IMR-90 (cell line): ENCODE data around the gene APC2. TPM values are rescaled to one million over a fixed set of nuclear protein-coding genes. Genes with fewer than 3 reads are reported as not detected.
"Not testable (repeated sequence)": the region's sequence is repeated elsewhere in the genome, so short reads cannot be mapped to it uniquely, and the experiment has no call there.

Source experiments
- ATAC-seq: fragments of 200-7000 bp; cut with Tn5 transposase; 2 replicates; pipeline ENCODE4 v1.9.1; 2020; ENCODE audit warnings: low read depth, mild to moderate bottlenecking, moderate library complexity
- BruUV-seq: library from RNA; stranded (reverse); fragments of 400-500 nt; replicated peaks from 2 replicates; lab custom pipeline; 2021; lab: Mats Ljungman, UMichigan
- CTCF ChIA-PET: fragments of 300-600 bp; formaldehyde crosslinking; extraction: SDS; loops from one replicate; lab custom pipeline; 2021; ENCODE audit warnings: antibody characterized with exemption; lab: Yijun Ruan, JAX
- POLR2A ChIA-PET: fragments of 300-600 bp; sonication (Branson Sonifier 250); formaldehyde crosslinking; loops from one replicate; lab custom pipeline; 2022; ENCODE audit warnings: antibody characterized with exemption; ENCODE audit not compliant: unreplicated experiment; lab: Charles Lee
- DNase-seq: peaks from one replicate; pipeline ENCODE4 v3.0.0; 2013
- H2AFZ ChIP-seq: replicated peaks from 2 replicates; pipeline ENCODE3; 2013; ENCODE audit warnings: low read length, mild to moderate bottlenecking; ENCODE audit not compliant: poor library complexity
- H2AK5ac ChIP-seq: 2 replicates; pipeline ENCODE4 v1.6.1; 2013; ENCODE audit warnings: low read depth, low read length, inconsistent platforms
- H2AK9ac ChIP-seq: replicated peaks from 2 replicates; pipeline ENCODE3; 2013; ENCODE audit warnings: mild to moderate bottlenecking, low read depth, low read length, moderate library complexity; ENCODE audit not compliant: poor library complexity
- H2BK120ac ChIP-seq: 2 replicates; pipeline ENCODE4 v1.6.1; 2013; ENCODE audit warnings: low read depth, low read length, inconsistent platforms
- H2BK15ac ChIP-seq: 3 replicates; pipeline ENCODE4 v1.6.1; 2013; ENCODE audit warnings: low read depth, low read length, inconsistent platforms
- H2BK20ac ChIP-seq: 2 replicates; pipeline ENCODE4 v1.6.1; 2013; ENCODE audit warnings: low read depth, mild to moderate bottlenecking, inconsistent platforms, low read length, moderate library complexity
- H2BK5ac ChIP-seq: 2 replicates; pipeline ENCODE4 v1.6.1; 2013; ENCODE audit warnings: mild to moderate bottlenecking, low read depth, low read length, inconsistent platforms; ENCODE audit not compliant: poor library complexity, severe bottlenecking
- H3K14ac ChIP-seq: replicated peaks from 2 replicates; pipeline ENCODE4 v1.6.1; 2013; ENCODE audit warnings: low read depth, low read length, inconsistent platforms
- H3K18ac ChIP-seq: 2 replicates; pipeline ENCODE4 v1.6.1; 2013; ENCODE audit warnings: low read depth, low read length, control low read depth
- H3K23ac ChIP-seq: 2 replicates; pipeline ENCODE4 v1.6.1; 2013; ENCODE audit warnings: low read depth, low read length, inconsistent platforms
- H3K27ac ChIP-seq: 2 replicates; pipeline ENCODE4 v1.5.1; 2013; ENCODE audit warnings: mild to moderate bottlenecking, control low read depth, low read length; ENCODE audit not compliant: insufficient read depth
- H3K27me3 ChIP-seq: 2 replicates; pipeline ENCODE4 v1.6.1; 2013; ENCODE audit warnings: low read length; ENCODE audit not compliant: control insufficient read depth, insufficient read depth
- H3K36me3 ChIP-seq: 2 replicates; pipeline ENCODE4 v1.6.1; 2013; ENCODE audit warnings: low read length, mixed read lengths; ENCODE audit not compliant: control insufficient read depth, insufficient read depth
- H3K4ac ChIP-seq: 2 replicates; pipeline ENCODE4 v1.6.1; 2013; ENCODE audit warnings: low read depth, low read length, inconsistent platforms
- H3K4me1 ChIP-seq: 2 replicates; pipeline ENCODE4 v1.6.1; 2013; ENCODE audit warnings: low read length, mixed read lengths; ENCODE audit not compliant: control insufficient read depth, insufficient read depth
- H3K4me2 ChIP-seq: 2 replicates; pipeline ENCODE4 v1.6.1; 2013; ENCODE audit warnings: low read depth, mild to moderate bottlenecking, control low read depth, low read length, moderate library complexity
- H3K4me3 ChIP-seq: 2 replicates; pipeline ENCODE4 v1.5.1; 2013; ENCODE audit warnings: low read depth, mild to moderate bottlenecking, control low read depth, low read length, moderate library complexity; ENCODE audit not compliant: insufficient read depth
- H3K56ac ChIP-seq: 2 replicates; pipeline ENCODE4 v1.6.1; 2013; ENCODE audit warnings: low read length, inconsistent platforms; ENCODE audit not compliant: insufficient read depth; ENCODE audit errors: extremely low read depth
- H3K79me1 ChIP-seq, 2 experiments: 2 replicates each; pipeline ENCODE4 v1.6.1; 2013; ENCODE audit warnings: low read length in 2 of 2, inconsistent platforms in 1 of 2, low read depth in 1 of 2
- H3K9ac ChIP-seq: 2 replicates; pipeline ENCODE4 v1.6.1; 2013; ENCODE audit warnings: low read depth, low read length, control low read depth
- H3K9me1 ChIP-seq: 2 replicates; pipeline ENCODE4 v1.6.1; 2013; ENCODE audit warnings: low read length, inconsistent platforms; ENCODE audit not compliant: insufficient read depth
- H3K9me3 ChIP-seq: 2 replicates; pipeline ENCODE4 v1.6.1; 2013; ENCODE audit warnings: low read length; ENCODE audit not compliant: control insufficient read depth, insufficient read depth
- H4K20me1 ChIP-seq: 2 replicates; pipeline ENCODE4 v1.6.1; 2013; ENCODE audit warnings: low read length, inconsistent platforms; ENCODE audit not compliant: insufficient read depth
- H4K5ac ChIP-seq: 2 replicates; pipeline ENCODE4 v1.6.1; 2013; ENCODE audit warnings: mild to moderate bottlenecking, low read depth, low read length, control low read depth
- H4K8ac ChIP-seq, 2 experiments: 2 replicates each; pipeline ENCODE4 v1.6.1; 2013; ENCODE audit warnings: low read depth in 2 of 2, low read length in 2 of 2, control low read depth in 1 of 2, inconsistent platforms in 1 of 2
- H4K91ac ChIP-seq: 2 replicates; pipeline ENCODE4 v1.6.1; 2013; ENCODE audit warnings: low read depth, low read length, inconsistent platforms; ENCODE audit not compliant: insufficient read depth
- WGBS, 2 experiments: methylation state at CpG; one replicate each; pipeline versions ENCODE4 v1.1.5 to v1.1.7; 2013; ENCODE audit warnings: missing lambda C conversion rate in 2 of 2; ENCODE audit not compliant: insufficient read length in 1 of 2; ENCODE audit errors: extremely low coverage in 2 of 2; 5-methylcytosine and 5-hydroxymethylcytosine counted together
- dilution Hi-C: fragments of 300-500 bp; cut with HindIII; formaldehyde crosslinking; loops from one replicate; pipeline ENCODE4 v1.14.3; 2018; ENCODE audit warnings: low sequenced_read_pairs; ENCODE audit not compliant: unreplicated experiment
- in situ Hi-C: fragments of 300-500 bp; cut with MboI; formaldehyde crosslinking; loops from 3 replicates; pipeline ENCODE4 v1.14.3; 2019; ENCODE audit warnings: low sequenced_read_pairs, inconsistent platforms, mixed read lengths
- intact Hi-C: fragments of 100-400 bp; cut with micrococcal nuclease; formaldehyde crosslinking; loops from 2 replicates; pipeline ENCODE4 v1.10.0; 2022
- polyA plus RNA-seq, 3 experiments: library from polyadenylated mRNA; depleted of rRNA; stranded (reverse); fragments of >200 nt; gene quantifications; 2 replicates each; pipeline ENCODE4 v1.2.3, GENCODE V29; 2012; ENCODE audit warnings: low replicate concordance in 1 of 3
- total RNA-seq: library from RNA; depleted of rRNA; stranded (reverse); fragments of >200 nt; gene quantifications from 2 replicates; pipeline ENCODE4 v1.2.3, GENCODE V29; 2012

APC2 gene
- total and polyA plus RNA-seq, 2 of the 4 experiments (the other 2 are of a cell fraction) = 0.36 to 0.41 TPM

DNA sequence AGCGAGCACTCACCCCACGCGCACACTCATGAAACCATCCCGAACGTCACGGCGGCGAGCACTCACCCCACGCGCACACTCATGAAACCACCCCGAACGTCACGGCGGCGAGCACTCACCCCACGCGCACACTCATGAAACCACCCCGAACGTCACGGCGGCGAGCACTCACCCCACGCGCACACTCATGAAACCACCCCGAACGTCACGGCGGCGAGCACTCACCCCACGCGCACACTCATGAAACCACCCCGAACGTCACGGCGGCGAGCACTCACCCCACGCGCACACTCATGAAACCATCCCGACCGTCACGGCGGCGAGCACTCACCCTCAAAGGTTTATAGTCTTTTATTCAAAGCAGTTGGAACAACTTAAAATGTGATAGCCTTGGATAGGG, 29.8 kb upstream of the APC2 start:
- H4K91ac ChIP-seq, H3K27ac ChIP-seq, H2AK9ac ChIP-seq, H2AFZ ChIP-seq, CTCF ChIA-PET, H2BK20ac ChIP-seq, H2BK5ac ChIP-seq, H4K5ac ChIP-seq, DNase-seq, H3K14ac ChIP-seq, H3K4me3 ChIP-seq, H3K56ac ChIP-seq, in situ Hi-C loops, H3K9ac ChIP-seq, H2AK5ac ChIP-seq, dilution Hi-C loops, ATAC-seq, H3K4me2 ChIP-seq, H3K9me3 ChIP-seq, intact Hi-C loops, H3K18ac ChIP-seq, H3K23ac ChIP-seq, H2BK15ac ChIP-seq, H3K4ac ChIP-seq, H4K8ac ChIP-seq, POLR2A ChIA-PET, BruUV-seq, H2BK120ac ChIP-seq, H3K27me3 ChIP-seq: not testable (repeated sequence)
- Histone ChIP-seq H3K79me1 (peaks cover 20 to 79% of the 10 kb centered on the region in 2 experiments), H3K9me1 (peaks cover 19% of the 10 kb centered on the region), H4K20me1 (peaks cover 91% of the 10 kb centered on the region), H3K36me3 (peaks cover 63% of the 10 kb centered on the region), H3K4me1 (peaks cover 15% of the 10 kb centered on the region)
- WGBS, 2 experiments = no CpG with 5 or more reads among the region's 43 CpGs
